HG03108 (cell line): ENCODE measurements around the gene NLGN4X.
"Not testable (repeated sequence)": the region's sequence is repeated elsewhere in the genome, so short reads cannot be mapped to it uniquely, and the experiment has no call there.

ENCODE experiments used
- ATAC-seq: cut with Tn5 transposase; IDR thresholded peaks from one replicate; pipeline ENCODE4 v1.9.1; 2021; ENCODE audit warnings: moderate library complexity; ENCODE audit not compliant: unreplicated experiment

Gene NLGN4X

GRCh38 chrX:6015423-6015822 is 213.2 kb downstream of the NLGN4X start:
- no peak for ATAC-seq

- ATAC-seq = no peak
These were observed 216.3 kb downstream of the NLGN4X start for GRCh38 chrX:6012357-6012756.

GRCh38 chrX:6005856-6006255 is 222.8 kb downstream of the NLGN4X start:
- ATAC-seq = no peak

- no peak for ATAC-seq
These were observed 224.1 kb downstream of the NLGN4X start for GRCh38 chrX:6004529-6004928.

- ATAC-seq = no peak
These were observed 226.6 kb downstream of the NLGN4X start for GRCh38 chrX:6002056-6002455.

GRCh38 chrX:5998901-5999300 is 229.8 kb downstream of the NLGN4X start:
- ATAC-seq = no peak

- no peak for ATAC-seq
These were observed 230.2 kb downstream of the NLGN4X start for GRCh38 chrX:5998456-5998855.

GRCh38 chrX:5991393-5991792 is 237.3 kb downstream of the NLGN4X start:
- ATAC-seq = no peak

- no peak for ATAC-seq
These were observed 249.3 kb downstream of the NLGN4X start for GRCh38 chrX:5979338-5979737.

- ATAC-seq = no peak
These were observed 252.3 kb downstream of the NLGN4X start for GRCh38 chrX:5976332-5976731.

- ATAC-seq = no peak
These were observed 257.4 kb downstream of the NLGN4X start for GRCh38 chrX:5971300-5971699.

GRCh38 chrX:5965406-5965805 is 263.3 kb downstream of the NLGN4X start:
- no peak for ATAC-seq

GRCh38 chrX:5959286-5959685 is 269.4 kb downstream of the NLGN4X start:
- no peak for ATAC-seq

- ATAC-seq = no peak
These were observed 270.1 kb downstream of the NLGN4X start for GRCh38 chrX:5958523-5958922.

- no peak for ATAC-seq
These were observed 271.2 kb downstream of the NLGN4X start for GRCh38 chrX:5957506-5957905.

- ATAC-seq = no peak
These were observed 292.2 kb downstream of the NLGN4X start for GRCh38 chrX:5936438-5936837.

GRCh38 chrX:5928224-5928623 is 300.4 kb downstream of the NLGN4X start:
- no peak for ATAC-seq

GRCh38 chrX:5916945-5917344 is 311.7 kb downstream of the NLGN4X start:
- ATAC-seq = no peak

GRCh38 chrX:5915783-5916182 is 312.9 kb downstream of the NLGN4X start:
- no peak for ATAC-seq

- ATAC-seq = no peak
These were observed 321.5 kb downstream of the NLGN4X start for GRCh38 chrX:5907207-5907606.

GRCh38 chrX:5903586-5904190 is 325.0 kb downstream of the NLGN4X start:
- ATAC-seq = not testable (repeated sequence)

- ATAC-seq = no peak
These were observed 330.2 kb downstream of the NLGN4X start for GRCh38 chrX:5898463-5898862.

- no peak for ATAC-seq
These were observed 337.3 kb downstream of the NLGN4X start for GRCh38 chrX:5891378-5891777.
